H1 (cell line): Measurements from ENCODE around the gene ZACN. TPM values are rescaled to one million over a fixed set of nuclear protein-coding genes. Genes with fewer than 3 reads are reported as not detected.

Experiments
- CTCF ChIA-PET: fragments of 300-600 bp; sonication (Branson Sonifier 250); formaldehyde crosslinking; loops from one replicate; lab custom pipeline; 2021; ENCODE audit not compliant: partially characterized antibody; lab: Charles Lee
- POLR2A ChIA-PET: fragments of 300-600 bp; sonication (Branson Sonifier 250); formaldehyde crosslinking; loops from one replicate; lab custom pipeline; 2021; ENCODE audit warnings: inconsistent platforms; ENCODE audit not compliant: partially characterized antibody; lab: Charles Lee
- DNase-seq, 2 experiments: peaks; one replicate each; pipeline versions ENCODE4 v3.0.0 to v3.0.0-alpha.2; 2010 to 2022; ENCODE audit warnings: low spot score in 2 of 2, low read depth in 1 of 2, mixed read lengths in 1 of 2
- FAIRE-seq: peaks from 2 replicates; lab custom pipeline; 2011; peaks lifted over from hg19 to GRCh38; lab: Jason Lieb, UNC
- H2AFZ ChIP-seq: 2 replicates; pipeline ENCODE4 v1.8.1; 2012; ENCODE audit warnings: low read length, inconsistent platforms
- H2AK5ac ChIP-seq: 2 replicates; pipeline ENCODE4 v1.6.1; 2013; ENCODE audit warnings: low read depth, low read length
- H2BK120ac ChIP-seq: replicated peaks from 2 replicates; pipeline ENCODE3; 2013; ENCODE audit warnings: low read depth, low read length, inconsistent platforms
- H2BK12ac ChIP-seq: 2 replicates; pipeline ENCODE4 v1.6.1; 2013; ENCODE audit warnings: low read depth, low read length
- H2BK15ac ChIP-seq: 2 replicates; pipeline ENCODE4 v1.6.1; 2013; ENCODE audit warnings: low read length
- H2BK20ac ChIP-seq: 2 replicates; pipeline ENCODE4 v1.6.1; 2013; ENCODE audit warnings: low read length
- H2BK5ac ChIP-seq: 2 replicates; pipeline ENCODE4 v1.6.1; 2013; ENCODE audit warnings: low read depth, low read length
- H3K14ac ChIP-seq: 2 replicates; pipeline ENCODE4 v1.6.1; 2013; ENCODE audit warnings: inconsistent platforms; ENCODE audit not compliant: insufficient read length
- H3K18ac ChIP-seq: 2 replicates; pipeline ENCODE4 v1.6.1; 2013; ENCODE audit warnings: low read length; ENCODE audit errors: extremely low read depth
- H3K23ac ChIP-seq: 2 replicates; pipeline ENCODE4 v1.6.1; 2013; ENCODE audit warnings: inconsistent platforms; ENCODE audit not compliant: insufficient read length
- H3K23me2 ChIP-seq: 2 replicates; pipeline ENCODE4 v1.6.1; 2013; ENCODE audit warnings: low read depth, low read length
- H3K27ac ChIP-seq: 2 replicates; pipeline ENCODE4 v1.6.1; 2011; ENCODE audit warnings: low read depth, low read length, inconsistent platforms
- H3K27me3 ChIP-seq, 4 experiments: replicated peaks in 1 of 4; 1 replicate in 1 of 4; 2 replicates in 3 of 4; pipeline versions ENCODE4 v1.6.1 to v1.8.1; 2011 to 2013; ENCODE audit warnings: low read length in 3 of 4, mild to moderate bottlenecking in 3 of 4, inconsistent platforms in 2 of 4, mixed read lengths in 2 of 4, moderate library complexity in 1 of 4; ENCODE audit not compliant: control insufficient read depth in 3 of 4, insufficient read depth in 3 of 4; ENCODE audit errors: extremely low read depth in 1 of 4
- H3K36me3 ChIP-seq, 4 experiments: 2 replicates each; pipeline versions ENCODE4 v1.6.1 to v1.8.1; 2011 to 2013; ENCODE audit warnings: mild to moderate bottlenecking in 4 of 4, low read length in 3 of 4, moderate library complexity in 2 of 4, control low read depth in 1 of 4, inconsistent platforms in 1 of 4; ENCODE audit not compliant: insufficient read depth in 4 of 4, control insufficient read depth in 2 of 4
- H3K4ac ChIP-seq: replicated peaks from 2 replicates; pipeline ENCODE3; 2013; ENCODE audit warnings: low read length, low read depth, mixed read lengths, inconsistent platforms; ENCODE audit not compliant: insufficient read length
- H3K4me1 ChIP-seq, 4 experiments: replicated peaks in 1 of 4; 1 replicate in 1 of 4; 2 replicates in 3 of 4; pipeline versions ENCODE4 v1.6.1 to v1.8.1; 2011 to 2013; ENCODE audit warnings: low read length in 3 of 4, inconsistent platforms in 2 of 4, mixed read lengths in 1 of 4; ENCODE audit not compliant: insufficient read depth in 4 of 4, control insufficient read depth in 3 of 4
- H3K4me2 ChIP-seq, 2 experiments: 2 replicates each; pipeline versions ENCODE4 v1.6.1 to v1.8.1; 2011 to 2013; ENCODE audit warnings: low read depth in 2 of 2, low read length in 2 of 2, control low read depth in 1 of 2, inconsistent platforms in 1 of 2, mild to moderate bottlenecking in 1 of 2; ENCODE audit not compliant: insufficient read depth in 1 of 2
- H3K4me3 ChIP-seq, 4 experiments: fragments of 200-600, 300-600 bp in 1 of 4; sonication (generic), shearing (Covaris generic), sonication (Bioruptor Twin) in 1 of 4; 2 replicates each; pipeline versions ENCODE4 v1.5.1 to v1.8.1; 2011 to 2016; ENCODE audit warnings: low read length in 4 of 4, low read depth in 3 of 4, control low read depth in 2 of 4, inconsistent platforms in 2 of 4, mild to moderate bottlenecking in 2 of 4, mixed read lengths in 1 of 4, moderate library complexity in 1 of 4; ENCODE audit not compliant: insufficient read depth in 2 of 4; ENCODE audit errors: extremely low read depth in 1 of 4
- H3K56ac ChIP-seq: replicated peaks from 2 replicates; pipeline ENCODE3; 2013; ENCODE audit warnings: low read depth, mild to moderate bottlenecking, mixed read lengths, low read length, inconsistent platforms; ENCODE audit not compliant: insufficient read length
- H3K79me1 ChIP-seq: 2 replicates; pipeline ENCODE4 v1.6.1; 2013; ENCODE audit warnings: low read depth, low read length, control low read depth
- H3K79me2 ChIP-seq, 2 experiments: 2 replicates each; pipeline versions ENCODE4 v1.6.1 to v1.8.1; 2012 to 2013; ENCODE audit warnings: low read length in 2 of 2, mild to moderate bottlenecking in 2 of 2, inconsistent platforms in 1 of 2; ENCODE audit not compliant: insufficient read depth in 2 of 2, control insufficient read depth in 1 of 2
- H3K9ac ChIP-seq, 4 experiments: replicated peaks in 1 of 4; 1 replicate in 1 of 4; 2 replicates in 3 of 4; pipeline versions ENCODE4 v1.6.1 to v1.8.1; 2011 to 2013; ENCODE audit warnings: low read depth in 3 of 4, low read length in 3 of 4, control low read depth in 2 of 4, mild to moderate bottlenecking in 2 of 4, moderate library complexity in 2 of 4, inconsistent platforms in 1 of 4; ENCODE audit errors: extremely low read depth in 1 of 4
- H3K9me3 ChIP-seq, 2 experiments: 2 replicates each; pipeline versions ENCODE4 v1.6.1 to v1.8.1; 2012 to 2013; ENCODE audit warnings: mild to moderate bottlenecking in 2 of 2, moderate library complexity in 2 of 2, control low read depth in 1 of 2, inconsistent platforms in 1 of 2, low read depth in 1 of 2, low read length in 1 of 2, mixed read lengths in 1 of 2; ENCODE audit not compliant: insufficient read depth in 2 of 2
- H4K20me1 ChIP-seq, 2 experiments: replicated peaks in 1 of 2; 2 replicates each; pipeline versions ENCODE3 to v1.8.1; 2011 to 2013; ENCODE audit warnings: inconsistent platforms in 2 of 2, low read length in 2 of 2, mild to moderate bottlenecking in 1 of 2; ENCODE audit not compliant: insufficient read depth in 2 of 2, control insufficient read depth in 1 of 2
- H4K5ac ChIP-seq: 2 replicates; pipeline ENCODE4 v1.6.1; 2013; ENCODE audit warnings: low read length, low read depth, mixed read lengths, inconsistent platforms; ENCODE audit not compliant: insufficient read length
- H4K8ac ChIP-seq: 2 replicates; pipeline ENCODE4 v1.8.0; 2013; ENCODE audit warnings: mild to moderate bottlenecking, moderate library complexity, low read length, inconsistent platforms; ENCODE audit not compliant: insufficient read depth; ENCODE audit errors: extremely low read depth
- H4K91ac ChIP-seq: replicated peaks from 2 replicates; pipeline ENCODE3; 2013; ENCODE audit warnings: low read length, mixed read lengths, inconsistent platforms; ENCODE audit not compliant: insufficient read length
- CBX5 ChIP-seq: fragments of 300-800, 300-1000 bp; sonication (generic); IDR thresholded peaks from 2 replicates; pipeline ENCODE4 v1.7.1; 2016; ENCODE audit warnings: antibody characterized with exemption, low read length, low read depth
- CHD2 ChIP-seq: IDR thresholded peaks from 2 replicates; pipeline ENCODE4 v1.6.1; 2012; ENCODE audit warnings: low read length, improper control_type of control experiment
- KDM1A ChIP-seq: fragments of 200-600, 300-600 bp; sonication (generic); IDR thresholded peaks from 2 replicates; pipeline ENCODE4 v1.7.1; 2016; ENCODE audit warnings: mild to moderate bottlenecking, low read length, borderline replicate concordance
- KDM4A ChIP-seq: IDR thresholded peaks from one replicate; pipeline ENCODE4 v1.7.1; 2012; ENCODE audit warnings: low read depth, mild to moderate bottlenecking, moderate library complexity, low read length, inconsistent platforms; ENCODE audit not compliant: severe bottlenecking
- NRF1 ChIP-seq: IDR thresholded peaks from 2 replicates; pipeline ENCODE4 v1.6.1; 2011; ENCODE audit warnings: mild to moderate bottlenecking, low read depth, low read length, improper control_type of control experiment
- RBBP5 ChIP-seq: IDR thresholded peaks from 2 replicates; pipeline ENCODE4 v1.7.1; 2012; ENCODE audit warnings: low read depth, mild to moderate bottlenecking, inconsistent platforms, low read length, moderate library complexity, borderline replicate concordance
- SP4 ChIP-seq: IDR thresholded peaks from 2 replicates; pipeline ENCODE4 v1.6.1; 2012; ENCODE audit warnings: low read length, inconsistent platforms
- WGBS, 2 experiments: shearing (Covaris generic) in 1 of 2; methylation state at CpG; one replicate each; pipeline versions ENCODE4 v1.1.6 to v1.1.7; 2013 to 2015; ENCODE audit warnings: low lambda C conversion rate in 2 of 2, mixed read lengths in 2 of 2, inconsistent platforms in 1 of 2, low coverage in 1 of 2, missing lambda C conversion rate in 1 of 2; ENCODE audit not compliant: insufficient replicate concordance in 2 of 2, insufficient coverage in 1 of 2, insufficient read length in 1 of 2; ENCODE audit errors: extremely low coverage in 1 of 2, missing lambda C conversion rate in 1 of 2; 5-methylcytosine and 5-hydroxymethylcytosine counted together
- polyA plus RNA-seq, 7 experiments: library from polyadenylated mRNA; depleted of rRNA in 3 of 7; stranded (reverse) in 5 of 7; unstranded in 2 of 7; fragments of >200 nt in 5 of 7; fragments of 200-250 nt in 2 of 7; gene quantifications; 1 replicate in 5 of 7; 2 replicates in 1 of 7; 4 replicates in 1 of 7; pipeline versions ENCODE4 v1.2.1 to v1.2.3, GENCODE V29; 2011 to 2013; ENCODE audit warnings: missing spikeins in 2 of 7, mixed read lengths in 2 of 7
- total RNA-seq: library from RNA; stranded (reverse); fragmentation: NEBNext Ultra II Directional; extraction: Animal tissue kit (Norgen Biotek cat#: 25700); gene quantifications from 2 replicates; pipeline ENCODE4 v1.2.1, GENCODE V29; 2021
- TF ChIP-seq, protein P1 (sequence below): IDR thresholded peaks from 2 replicates; pipeline ENCODE4 v1.6.1; 2012; ENCODE audit warnings: low read length, inconsistent platforms

ZACN gene
- total and polyA plus RNA-seq, 2 of the 8 experiments (the other 6 are each of a cell fraction or from before 2014, with no cell fraction given): 0.26 TPM; not detected in 1

DNA sequence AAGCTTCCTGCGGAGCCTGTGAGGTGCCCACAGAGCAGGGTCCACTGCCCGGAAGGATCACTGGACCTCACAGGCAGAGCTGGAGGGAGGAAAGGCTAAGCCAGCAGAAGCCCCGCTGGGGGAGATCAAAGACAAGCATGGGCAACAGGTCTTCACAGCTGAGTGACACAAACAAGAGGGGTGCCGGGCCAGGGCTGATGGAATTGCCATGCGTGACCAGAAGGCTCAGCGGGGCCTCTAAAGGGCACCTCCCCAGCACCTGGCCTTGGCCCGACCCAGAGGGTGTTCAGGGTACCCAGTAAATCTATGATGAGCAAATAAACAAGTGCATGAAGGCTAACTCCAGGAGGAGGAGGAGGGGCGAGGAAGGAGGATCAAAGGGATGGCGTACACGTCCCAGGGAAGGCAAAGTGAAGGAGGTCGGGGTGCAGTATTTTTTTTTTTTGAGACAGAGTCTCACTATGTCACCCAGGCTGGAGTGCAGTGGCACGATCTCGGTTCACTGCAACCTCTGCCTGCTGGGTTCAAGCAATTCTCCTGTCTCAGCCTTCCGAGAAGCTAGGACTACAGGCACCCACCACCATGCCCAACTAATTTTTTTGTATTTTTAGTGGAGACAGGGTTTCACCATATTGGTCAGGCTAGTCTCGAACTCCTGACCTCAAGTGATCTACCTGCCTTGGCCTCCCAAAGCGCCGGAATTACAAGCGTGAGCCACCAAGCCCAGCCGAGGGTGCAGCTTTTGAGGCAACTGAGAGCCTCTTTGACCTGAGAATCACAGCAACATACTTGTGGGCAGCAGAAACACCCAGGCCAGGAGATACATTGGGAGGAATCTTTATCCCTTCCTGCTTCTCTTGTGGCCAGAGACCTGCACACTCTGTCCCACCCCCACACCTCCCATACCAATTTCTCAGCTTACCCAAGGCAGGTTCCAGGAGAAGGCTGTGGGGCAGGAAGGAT lies 40.7 kb downstream of the ZACN start:
- POLR2A ChIA-PET: interaction anchor here (0.9 to 5.4 kb wide), 2 partner anchors 15 to 42 kb away, joined by 4 to 70 read pairs; no protein-coding TSS in a partner anchor
- Histone ChIP-seq H3K27me3 (peaks cover 0 to 13% (median 7%) of the 10 kb centered on the region in 4 experiments; a peak in 4 of 7 replicates), H3K36me3 (no peaks in the 10 kb centered on the region), H2BK120ac (peak overlapping the region; percentile 78), H2AK5ac (no peak overlapping the region; the same call in 1 of the 2 replicates), H3K18ac (no peak overlapping the region; the same call in 1 of the 2 replicates), H4K5ac (no peak overlapping the region), H3K23ac (no peak overlapping the region), H3K9ac (peak overlapping the region in 1 of 4 experiments; percentile 13; a peak in 1 of 7 replicates), H2AFZ (no peak overlapping the region), H2BK12ac (peak overlapping the region; percentile 17; the same call in 1 of the 2 replicates), H3K56ac (peak overlapping the region; percentile 30), H3K79me1 (no peaks in the 10 kb centered on the region), H3K14ac (no peak overlapping the region), H2BK15ac (no peak overlapping the region), H3K79me2 (no peaks in the 10 kb centered on the region), H3K4ac (peak overlapping the region; percentile 69), H3K9me3 (no peaks in the 10 kb centered on the region), H4K91ac (peak overlapping the region; percentile 30), H3K27ac (no peak overlapping the region), H3K23me2 (peaks cover 2% of the 10 kb centered on the region; the same call in 1 of the 2 replicates), H2BK5ac (no peak overlapping the region), H3K4me1 (peaks cover 7 to 30% (median 19%) of the 10 kb centered on the region in 4 experiments), H3K4me3 (no peak overlapping the region), H2BK20ac (no peak overlapping the region), H4K20me1 (no peaks in the 10 kb centered on the region), H4K8ac (no peak overlapping the region), H3K4me2 (0 out of 4 replicates have a peak overlapping the region, but pooled peaks of 1 of the 2 experiments have one; percentile 0)
- CTCF ChIA-PET: interaction anchor here (0.6 to 41.5 kb wide), 16 partner anchors 9 to 163 kb away, joined by 3 to 778 read pairs (median 6); partner anchors contain the start of genes CDK3, EXOC7, FOXJ1 and GALR2
- FAIRE-seq (no peak), DNase-seq (no peak)
- WGBS, 2 experiments: 88% methylated on average over 19 of the region's 19 CpGs; no CpG with 5 or more reads in 1 of the 2 experiments
- no peak for TF ChIP-seq KDM1A
- no peak for TF ChIP-seq NRF1
- TF ChIP-seq KDM4A: no peak
- TF ChIP-seq, protein P1, sequence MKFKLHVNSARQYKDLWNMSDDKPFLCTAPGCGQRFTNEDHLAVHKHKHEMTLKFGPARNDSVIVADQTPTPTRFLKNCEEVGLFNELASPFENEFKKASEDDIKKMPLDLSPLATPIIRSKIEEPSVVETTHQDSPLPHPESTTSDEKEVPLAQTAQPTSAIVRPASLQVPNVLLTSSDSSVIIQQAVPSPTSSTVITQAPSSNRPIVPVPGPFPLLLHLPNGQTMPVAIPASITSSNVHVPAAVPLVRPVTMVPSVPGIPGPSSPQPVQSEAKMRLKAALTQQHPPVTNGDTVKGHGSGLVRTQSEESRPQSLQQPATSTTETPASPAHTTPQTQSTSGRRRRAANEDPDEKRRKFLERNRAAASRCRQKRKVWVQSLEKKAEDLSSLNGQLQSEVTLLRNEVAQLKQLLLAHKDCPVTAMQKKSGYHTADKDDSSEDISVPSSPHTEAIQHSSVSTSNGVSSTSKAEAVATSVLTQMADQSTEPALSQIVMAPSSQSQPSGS: no peak
- TF ChIP-seq SP4: no peak
- no peak for TF ChIP-seq CHD2
- TF ChIP-seq CBX5: no peak
- no peak for TF ChIP-seq RBBP5
